Stimulated activated CD8-positive, alpha-beta memory T cell treated with anti-CD3 and anti-CD28 coated beads, Interleukin-12 subunit alpha, Interleukin-12 subunit beta, amount 100 ng/mL, for 4 hours (primary cell): ENCODE results near the gene AP3S1.
"Not testable (repeated sequence)": the region's sequence is repeated elsewhere in the genome, so short reads cannot be mapped to it uniquely, and the experiment has no call there.

Experiments
- DNase-seq: peaks from one replicate; pipeline ENCODE4 v3.0.0-alpha.2; 2020; ENCODE audit warnings: low read depth

Gene AP3S1

GRCh38 chr5:115872447-115872846, 30.7 kb downstream of the AP3S1 start:
- no peak for DNase-seq

- DNase-seq: no peak
These were observed 31.7 kb downstream of the AP3S1 start for GRCh38 chr5:115873392-115873791.

GRCh38 chr5:115875447-115875846, 33.7 kb downstream of the AP3S1 start:
- DNase-seq: no peak

GRCh38 chr5:115877342-115877741, 35.6 kb downstream of the AP3S1 start:
- DNase-seq: not testable (repeated sequence)

GRCh38 chr5:115882434-115882833, 40.7 kb downstream of the AP3S1 start:
- not testable (repeated sequence) for DNase-seq

- no peak for DNase-seq
These were observed 43.0 kb downstream of the AP3S1 start for GRCh38 chr5:115884704-115885103.

- DNase-seq: not testable (repeated sequence)
These were observed 43.5 kb downstream of the AP3S1 start for GRCh38 chr5:115885208-115885607.

GRCh38 chr5:115888027-115888426, 46.3 kb downstream of the AP3S1 start:
- no peak for DNase-seq

GRCh38 chr5:115892021-115892420, 50.3 kb downstream of the AP3S1 start:
- no peak for DNase-seq

GRCh38 chr5:115894342-115894741, 52.6 kb downstream of the AP3S1 start:
- no peak for DNase-seq

GRCh38 chr5:115895821-115896220, 54.1 kb downstream of the AP3S1 start:
- DNase-seq: no peak

- DNase-seq: no peak
These were observed 56.9 kb downstream of the AP3S1 start for GRCh38 chr5:115898656-115899055.

- no peak for DNase-seq
These were observed 65.4 kb downstream of the AP3S1 start for GRCh38 chr5:115907177-115907576.

- not testable (repeated sequence) for DNase-seq
These were observed 72.1 kb downstream of the AP3S1 start for GRCh38 chr5:115913623-115914400.

- no peak for DNase-seq
These were observed 78.5 kb downstream of the AP3S1 start for GRCh38 chr5:115920171-115920725.

- DNase-seq: not testable (repeated sequence)
These were observed 87.1 kb downstream of the AP3S1 start for GRCh38 chr5:115928578-115929407.

- DNase-seq: not testable (repeated sequence)
These were observed 88.4 kb downstream of the AP3S1 start for GRCh38 chr5:115930171-115930570.

- DNase-seq: no peak
These were observed 89.0 kb downstream of the AP3S1 start for GRCh38 chr5:115930630-115931337.

- DNase-seq: no peak
These were observed 91.3 kb downstream of the AP3S1 start for GRCh38 chr5:115932991-115933390.

- DNase-seq: no peak
These were observed 92.7 kb downstream of the AP3S1 start for GRCh38 chr5:115934388-115934974.

GRCh38 chr5:115936031-115936430, 94.3 kb downstream of the AP3S1 start:
- no peak for DNase-seq

- no peak for DNase-seq
These were observed 97.3 kb downstream of the AP3S1 start for GRCh38 chr5:115939059-115939458.
